Upper lobe of left lung (tissue), 4 donors: ENCODE measurements around the gene SH2B3.

Source experiments
- EP300 ChIP-seq, 4 donors: sonication (generic); formaldehyde crosslinking; IDR thresholded peaks; one replicate each; pipeline ENCODE4 v1.5.1; 2017; ENCODE audit warnings: antibody characterized with exemption in 4 of 4, control low read depth in 2 of 4
- POLR2A ChIP-seq, 4 donors: fragments of 450-650 bp; IDR thresholded peaks; one replicate each; pipeline ENCODE4 v1.5.1; 2016 to 2017; ENCODE audit warnings: antibody characterized with exemption in 4 of 4, mild to moderate bottlenecking in 2 of 4
- POLR2AphosphoS5 ChIP-seq, 2 donors: sonication (generic); formaldehyde crosslinking; IDR thresholded peaks; one replicate each; pipeline ENCODE4 v1.5.1; 2017; ENCODE audit warnings: antibody characterized with exemption in 2 of 2
- TF ChIP-seq, protein P1 (sequence below), 6 experiments: fragments of 450-650 bp in 4 of 6; fragments of 200-600 bp in 2 of 6; sonication (generic) in 2 of 6; IDR thresholded peaks; one replicate each; pipeline ENCODE4 v1.5.1; 2016 to 2019; ENCODE audit warnings: antibody characterized with exemption in 6 of 6

DNA sequence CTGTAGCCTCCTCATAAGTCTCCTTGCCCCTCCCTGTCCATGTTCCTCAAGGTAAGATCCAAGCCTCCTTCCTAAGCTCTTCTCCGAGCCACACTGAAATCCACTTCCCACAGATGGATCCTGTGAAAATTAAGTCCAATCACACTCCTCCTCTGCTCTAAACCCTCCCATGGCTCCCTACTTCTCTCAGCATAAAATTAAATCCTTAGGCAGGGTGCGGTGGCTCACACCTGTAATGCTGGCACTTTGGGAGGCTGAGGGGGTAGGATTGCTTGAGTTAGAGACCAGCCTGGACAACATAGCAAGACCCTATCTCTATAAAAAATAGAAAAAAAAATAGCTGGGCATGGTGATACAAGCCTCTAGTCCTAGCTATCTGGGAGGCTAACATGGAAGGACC, 39.1 kb upstream of the SH2B3 start:
- TF ChIP-seq, protein P1, sequence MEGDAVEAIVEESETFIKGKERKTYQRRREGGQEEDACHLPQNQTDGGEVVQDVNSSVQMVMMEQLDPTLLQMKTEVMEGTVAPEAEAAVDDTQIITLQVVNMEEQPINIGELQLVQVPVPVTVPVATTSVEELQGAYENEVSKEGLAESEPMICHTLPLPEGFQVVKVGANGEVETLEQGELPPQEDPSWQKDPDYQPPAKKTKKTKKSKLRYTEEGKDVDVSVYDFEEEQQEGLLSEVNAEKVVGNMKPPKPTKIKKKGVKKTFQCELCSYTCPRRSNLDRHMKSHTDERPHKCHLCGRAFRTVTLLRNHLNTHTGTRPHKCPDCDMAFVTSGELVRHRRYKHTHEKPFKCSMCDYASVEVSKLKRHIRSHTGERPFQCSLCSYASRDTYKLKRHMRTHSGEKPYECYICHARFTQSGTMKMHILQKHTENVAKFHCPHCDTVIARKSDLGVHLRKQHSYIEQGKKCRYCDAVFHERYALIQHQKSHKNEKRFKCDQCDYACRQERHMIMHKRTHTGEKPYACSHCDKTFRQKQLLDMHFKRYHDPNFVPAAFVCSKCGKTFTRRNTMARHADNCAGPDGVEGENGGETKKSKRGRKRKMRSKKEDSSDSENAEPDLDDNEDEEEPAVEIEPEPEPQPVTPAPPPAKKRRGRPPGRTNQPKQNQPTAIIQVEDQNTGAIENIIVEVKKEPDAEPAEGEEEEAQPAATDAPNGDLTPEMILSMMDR (IDR thresholded peaks at IDR 0.05), result no peak
- TF ChIP-seq POLR2A (IDR thresholded peaks at IDR 0.05) (no peak), POLR2AphosphoS5 (IDR thresholded peaks at IDR 0.05) (no peak), EP300 (IDR thresholded peaks at IDR 0.05) (no peak)
